ENCODE results near the gene AKR1C8.
"Not testable (repeated sequence)": the region's sequence is repeated elsewhere in the genome, so short reads cannot be mapped to it uniquely, and the experiment has no call there.

AKR1C8 gene

DNA sequence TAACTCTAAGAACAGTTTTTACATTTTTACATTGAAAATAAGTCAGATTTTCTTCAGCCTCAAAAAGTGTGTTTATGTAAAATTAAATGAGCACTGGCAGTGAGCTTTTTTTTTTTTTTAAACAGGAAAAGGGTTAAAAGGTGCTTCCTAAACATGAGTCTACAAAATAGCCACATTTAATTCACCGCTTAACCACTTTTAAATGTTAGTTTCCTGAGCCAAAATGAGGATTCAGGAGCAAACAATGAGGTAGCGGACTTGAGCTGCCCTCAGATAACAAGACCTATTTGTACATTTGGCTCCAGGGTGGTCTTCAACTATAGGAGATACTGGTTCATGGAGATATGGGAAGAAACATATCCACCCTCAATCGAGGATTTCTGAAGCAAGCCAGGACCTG is 67.9 kb downstream of the AKR1C8 start:
- no peak overlapping the region for H3K4me3 ChIP-seq (ENCODE audit: low read length)
- H3K36me3 ChIP-seq (ENCODE audit: insufficient read depth, low read length), result no peaks in the 10 kb centered on the region
- no peaks in the 10 kb centered on the region for H3K4me1 ChIP-seq (ENCODE audit: insufficient read depth, low read length)
- no peak overlapping the region for H2AFZ ChIP-seq (ENCODE audit: low read depth, low read length)
- H3K27me3 ChIP-seq (ENCODE audit: insufficient read depth, low read length), result no peaks in the 10 kb centered on the region
- H3K9me3 ChIP-seq (ENCODE audit: low read length), result no peaks in the 10 kb centered on the region

DNA sequence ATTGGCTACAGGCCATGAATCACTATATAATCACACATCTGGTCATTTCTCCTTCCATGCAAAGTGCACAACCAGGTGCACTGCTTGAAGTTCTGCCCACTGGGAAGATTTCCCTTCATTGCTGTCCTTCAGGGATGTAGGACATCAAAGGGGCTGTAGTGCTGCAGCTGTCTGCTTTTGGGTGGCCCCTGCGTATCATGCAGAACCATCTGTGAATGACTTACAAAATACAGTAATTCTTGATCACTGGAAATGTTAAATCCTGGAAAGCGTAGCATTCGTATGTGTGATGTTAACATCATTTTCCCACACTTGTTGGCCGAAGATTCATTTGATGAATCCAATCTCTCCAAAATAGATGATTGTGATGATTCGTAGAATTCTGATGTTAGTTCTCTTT is 68.3 kb downstream of the AKR1C8 start:
- Histone ChIP-seq H3K36me3 (ENCODE audit: insufficient read depth, low read length) (no peaks in the 10 kb centered on the region), H3K4me3 (ENCODE audit: low read length) (no peak overlapping the region), H3K4me1 (ENCODE audit: insufficient read depth, low read length) (no peaks in the 10 kb centered on the region), H3K9me3 (ENCODE audit: low read length) (no peaks in the 10 kb centered on the region), H2AFZ (ENCODE audit: low read depth, low read length) (no peak overlapping the region), H3K27me3 (ENCODE audit: insufficient read depth, low read length) (no peaks in the 10 kb centered on the region)

DNA sequence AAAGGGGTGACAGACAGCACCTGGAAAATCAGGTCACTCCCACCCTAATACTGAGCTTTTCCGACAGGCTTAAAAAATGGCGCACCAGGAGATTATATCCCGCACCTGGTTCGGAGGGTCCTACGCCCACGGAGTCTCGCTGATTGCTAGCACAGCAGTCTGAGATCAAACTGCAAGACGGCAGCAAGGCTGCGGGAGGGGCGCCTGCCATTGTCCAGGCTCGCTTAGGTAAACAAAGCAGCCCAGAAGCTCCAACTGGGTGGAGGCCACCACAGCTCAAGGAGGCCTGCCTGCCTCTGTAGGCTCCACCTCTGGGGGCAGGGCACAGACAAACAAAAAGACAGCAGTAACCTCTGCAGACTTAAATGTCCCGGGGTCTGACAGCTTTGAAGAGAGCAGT is 75.1 kb downstream of the AKR1C8 start:
- not testable (repeated sequence) for H3K4me3 ChIP-seq (ENCODE audit: low read length); H3K36me3 ChIP-seq (ENCODE audit: insufficient read depth, low read length); H3K27me3 ChIP-seq (ENCODE audit: insufficient read depth, low read length); H3K9me3 ChIP-seq (ENCODE audit: low read length); H2AFZ ChIP-seq (ENCODE audit: low read depth, low read length); H3K4me1 ChIP-seq (ENCODE audit: insufficient read depth, low read length)

DNA sequence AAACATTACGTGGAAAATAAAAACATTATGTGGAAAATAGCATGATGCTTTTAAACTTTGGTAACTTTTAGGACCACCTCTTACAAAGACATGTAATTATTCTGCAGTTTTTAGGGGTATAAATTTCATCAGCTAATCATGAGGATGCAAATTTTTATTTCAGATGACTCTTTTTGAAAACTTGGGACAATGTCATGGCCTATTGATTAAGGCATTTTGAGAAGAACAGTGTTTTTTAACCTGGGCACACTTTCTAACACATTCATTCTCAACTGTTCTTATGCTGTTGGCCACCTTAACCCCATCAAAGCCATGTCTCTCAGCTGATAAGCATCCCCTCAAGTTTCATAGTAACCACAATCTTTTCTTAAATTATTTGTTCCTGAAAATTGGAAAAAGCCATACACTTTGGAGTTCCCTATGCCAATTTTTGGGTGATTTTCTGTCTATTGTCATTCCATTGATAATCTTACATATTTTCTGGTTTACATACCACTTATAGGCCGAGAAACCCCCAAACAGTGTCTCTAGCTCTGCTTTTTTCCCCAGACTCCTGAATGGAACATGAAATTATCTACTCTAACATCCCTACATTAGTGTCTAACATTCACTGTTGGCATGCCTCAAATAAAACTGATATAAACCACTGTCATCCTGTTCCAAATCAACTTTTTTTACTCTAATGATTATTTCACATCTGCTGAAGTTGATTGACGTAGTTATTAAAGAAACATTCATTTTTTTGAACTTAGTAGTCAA is 76.1 kb downstream of the AKR1C8 start:
- no peaks in the 10 kb centered on the region for H3K9me3 ChIP-seq (ENCODE audit: low read length)
- no peak overlapping the region for H2AFZ ChIP-seq (ENCODE audit: low read depth, low read length)
- H3K4me3 ChIP-seq (ENCODE audit: low read length), result no peak overlapping the region
- no peaks in the 10 kb centered on the region for H3K27me3 ChIP-seq (ENCODE audit: insufficient read depth, low read length)
- H3K36me3 ChIP-seq (ENCODE audit: insufficient read depth, low read length), result no peaks in the 10 kb centered on the region
- no peaks in the 10 kb centered on the region for H3K4me1 ChIP-seq (ENCODE audit: insufficient read depth, low read length)

DNA sequence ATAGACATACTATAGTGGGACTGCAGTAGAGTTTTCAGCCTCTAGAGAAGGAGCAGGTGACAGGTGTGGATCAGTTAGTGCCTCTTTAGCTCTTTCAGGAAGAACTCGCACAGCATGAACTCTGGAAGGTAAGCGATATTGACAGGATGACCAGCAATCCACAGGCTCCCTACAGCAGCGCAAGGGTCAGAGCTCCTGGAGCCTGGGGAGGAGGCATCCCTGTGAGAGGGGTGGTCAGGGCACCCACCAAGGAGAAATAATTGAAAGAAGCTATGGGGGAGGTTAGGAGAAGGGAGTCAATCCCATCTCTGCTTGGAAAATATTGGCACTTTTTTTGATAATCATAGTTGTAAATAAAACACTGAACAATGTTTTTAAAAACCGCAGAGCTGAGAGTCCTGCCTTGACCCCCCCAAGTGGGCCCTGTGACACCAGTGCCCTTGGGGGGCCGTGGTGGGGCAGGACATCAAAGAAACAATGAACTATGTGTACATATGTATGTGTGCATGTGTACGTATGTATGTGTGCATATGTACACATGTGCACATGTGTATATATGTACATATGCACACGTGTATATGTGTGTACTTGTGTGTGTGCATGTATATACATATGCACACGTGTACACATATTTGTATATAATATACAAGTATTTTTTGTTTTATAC is 77.0 kb downstream of the AKR1C8 start:
- no peak overlapping the region for H3K4me3 ChIP-seq (ENCODE audit: low read length)
- no peaks in the 10 kb centered on the region for H3K9me3 ChIP-seq (ENCODE audit: low read length)
- H2AFZ ChIP-seq (ENCODE audit: low read depth, low read length), result no peak overlapping the region
- no peaks in the 10 kb centered on the region for H3K27me3 ChIP-seq (ENCODE audit: insufficient read depth, low read length)
- H3K36me3 ChIP-seq (ENCODE audit: insufficient read depth, low read length), result no peaks in the 10 kb centered on the region
- H3K4me1 ChIP-seq (ENCODE audit: insufficient read depth, low read length), result no peaks in the 10 kb centered on the region

DNA sequence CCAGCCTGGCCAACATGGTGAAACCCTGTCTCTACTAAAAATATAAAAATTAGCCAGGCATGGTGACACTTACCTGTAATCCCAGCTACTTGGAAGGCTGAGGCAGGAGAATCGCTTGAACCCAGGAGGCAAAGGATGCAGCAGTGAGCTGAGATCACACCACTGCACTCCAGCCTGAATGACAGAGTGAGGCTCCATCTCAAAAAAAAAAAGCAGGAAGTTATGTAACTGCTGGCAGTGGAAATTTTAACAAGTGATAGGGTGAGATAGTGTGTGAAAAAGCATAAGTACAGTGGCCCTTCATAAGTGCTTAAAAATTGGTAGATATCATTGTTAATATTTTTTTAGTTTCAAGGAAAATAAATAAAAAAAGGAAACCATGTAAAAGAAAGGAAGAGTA is 78.4 kb downstream of the AKR1C8 start:
- Histone ChIP-seq H3K27me3 (ENCODE audit: insufficient read depth, low read length) (no peaks in the 10 kb centered on the region), H3K4me3 (ENCODE audit: low read length) (no peak overlapping the region), H2AFZ (ENCODE audit: low read depth, low read length) (no peak overlapping the region), H3K9me3 (ENCODE audit: low read length) (no peaks in the 10 kb centered on the region), H3K4me1 (ENCODE audit: insufficient read depth, low read length) (no peaks in the 10 kb centered on the region), H3K36me3 (ENCODE audit: insufficient read depth, low read length) (no peaks in the 10 kb centered on the region)

DNA sequence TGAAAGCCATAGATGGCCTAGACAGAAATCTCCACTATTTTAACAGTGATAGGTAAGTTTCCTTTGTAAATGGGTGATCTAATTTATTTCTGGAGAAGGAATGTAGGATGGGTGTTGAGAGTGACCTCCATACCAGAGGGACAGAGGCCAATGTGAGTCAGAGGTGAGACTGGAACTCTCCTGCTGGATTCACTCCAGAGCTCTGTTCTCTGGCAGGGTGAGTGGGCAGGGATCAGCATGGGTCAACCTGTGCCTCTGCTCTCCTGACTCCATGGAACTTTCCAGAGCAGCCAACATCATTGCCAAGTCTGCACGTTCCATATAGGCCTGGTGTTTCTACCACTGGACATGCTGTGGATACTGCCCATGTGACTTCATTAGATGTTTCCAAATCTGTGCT is 79.3 kb downstream of the AKR1C8 start:
- Histone ChIP-seq H3K4me3 (ENCODE audit: low read length) (no peak overlapping the region), H3K4me1 (ENCODE audit: insufficient read depth, low read length) (no peaks in the 10 kb centered on the region), H3K27me3 (ENCODE audit: insufficient read depth, low read length) (no peaks in the 10 kb centered on the region), H3K36me3 (ENCODE audit: insufficient read depth, low read length) (no peaks in the 10 kb centered on the region), H3K9me3 (ENCODE audit: low read length) (no peaks in the 10 kb centered on the region), H2AFZ (ENCODE audit: low read depth, low read length) (no peak overlapping the region)

Data from neuron (in vitro differentiated cells).